Body of pancreas (tissue), 4 donors: ENCODE results near the gene RIC3. TPM values are rescaled to one million over a fixed set of nuclear protein-coding genes. Genes with fewer than 3 reads are reported as not detected.

Experiments used
- ATAC-seq: fragments of 150-250 bp; one replicate; pipeline ENCODE4 v1.9.1; 2016
- DNase-seq, 4 donors: peaks; one replicate each; pipeline ENCODE4 v3.0.0-alpha.2; 2019
- H3K27ac ChIP-seq, 4 donors: fragments of 200-600 bp; sonication (generic); 1 replicate in 3 of 4; 2 replicates in 1 of 4; pipeline versions ENCODE4 v1.5.1 to v1.6.1; 2016 to 2019; ENCODE audit warnings: mild to moderate bottlenecking in 1 of 4, mixed read lengths in 1 of 4, moderate library complexity in 1 of 4
- H3K27me3 ChIP-seq, 2 donors: fragments of 200-600 bp; sonication (generic); one replicate each; pipeline ENCODE4 v1.6.0; 2016; ENCODE audit warnings: mild to moderate bottlenecking in 1 of 2
- H3K36me3 ChIP-seq, 2 donors: fragments of 200-600 bp; sonication (generic); replicated peaks in 1 of 2; 2 replicates each; pipeline ENCODE4 v1.5.1; 2016; ENCODE audit warnings: low read depth in 2 of 2; ENCODE audit not compliant: insufficient read depth in 1 of 2
- H3K4me1 ChIP-seq: fragments of 200-600 bp; sonication (generic); one replicate; pipeline ENCODE4 v1.6.0; 2016
- H3K4me3 ChIP-seq, 2 donors: fragments of 200-600 bp; sonication (generic); 1 replicate in 1 of 2; 2 replicates in 1 of 2; pipeline ENCODE4 v1.5.1; 2016 to 2019
- H3K9me3 ChIP-seq, 3 donors: fragments of 200-600 bp; sonication (generic); 1 replicate in 2 of 3; 2 replicates in 1 of 3; pipeline ENCODE4 v1.5.1; 2016
- POLR2A ChIP-seq, 3 donors: fragments of 450-650 bp; IDR thresholded peaks; one replicate each; pipeline ENCODE4 v1.6.1; 2016; ENCODE audit warnings: antibody characterized with exemption in 3 of 3, mild to moderate bottlenecking in 2 of 3
- WGBS, 2 donors: methylation state at CpG; one replicate each; pipeline ENCODE4 v1.1.5; 2017; 5-methylcytosine and 5-hydroxymethylcytosine counted together
- intact Hi-C: fragments of 100-400 bp; cut with DNase I; formaldehyde crosslinking; loops from one replicate; pipeline ENCODE4 v1.15.1; 2023
- total RNA-seq, 2 donors: library from RNA; depleted of rRNA; stranded (reverse); fragments of >200 nt; gene quantifications; one replicate each; pipeline ENCODE4 v1.1.0, GENCODE V29; 2016
- TF ChIP-seq, protein P1 (sequence below), 7 experiments: fragments of 450-650 bp in 4 of 7; fragments of 200-600 bp in 3 of 7; sonication (generic) in 3 of 7; IDR thresholded peaks; one replicate each; pipeline ENCODE4 v1.5.1; 2016 to 2019; ENCODE audit warnings: antibody characterized with exemption in 7 of 7

Gene RIC3, protein sequence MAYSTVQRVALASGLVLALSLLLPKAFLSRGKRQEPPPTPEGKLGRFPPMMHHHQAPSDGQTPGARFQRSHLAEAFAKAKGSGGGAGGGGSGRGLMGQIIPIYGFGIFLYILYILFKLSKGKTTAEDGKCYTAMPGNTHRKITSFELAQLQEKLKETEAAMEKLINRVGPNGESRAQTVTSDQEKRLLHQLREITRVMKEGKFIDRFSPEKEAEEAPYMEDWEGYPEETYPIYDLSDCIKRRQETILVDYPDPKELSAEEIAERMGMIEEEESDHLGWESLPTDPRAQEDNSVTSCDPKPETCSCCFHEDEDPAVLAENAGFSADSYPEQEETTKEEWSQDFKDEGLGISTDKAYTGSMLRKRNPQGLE
- total RNA-seq = 10 to 100 TPM; 40.0 to 44.5 TPM

DNA sequence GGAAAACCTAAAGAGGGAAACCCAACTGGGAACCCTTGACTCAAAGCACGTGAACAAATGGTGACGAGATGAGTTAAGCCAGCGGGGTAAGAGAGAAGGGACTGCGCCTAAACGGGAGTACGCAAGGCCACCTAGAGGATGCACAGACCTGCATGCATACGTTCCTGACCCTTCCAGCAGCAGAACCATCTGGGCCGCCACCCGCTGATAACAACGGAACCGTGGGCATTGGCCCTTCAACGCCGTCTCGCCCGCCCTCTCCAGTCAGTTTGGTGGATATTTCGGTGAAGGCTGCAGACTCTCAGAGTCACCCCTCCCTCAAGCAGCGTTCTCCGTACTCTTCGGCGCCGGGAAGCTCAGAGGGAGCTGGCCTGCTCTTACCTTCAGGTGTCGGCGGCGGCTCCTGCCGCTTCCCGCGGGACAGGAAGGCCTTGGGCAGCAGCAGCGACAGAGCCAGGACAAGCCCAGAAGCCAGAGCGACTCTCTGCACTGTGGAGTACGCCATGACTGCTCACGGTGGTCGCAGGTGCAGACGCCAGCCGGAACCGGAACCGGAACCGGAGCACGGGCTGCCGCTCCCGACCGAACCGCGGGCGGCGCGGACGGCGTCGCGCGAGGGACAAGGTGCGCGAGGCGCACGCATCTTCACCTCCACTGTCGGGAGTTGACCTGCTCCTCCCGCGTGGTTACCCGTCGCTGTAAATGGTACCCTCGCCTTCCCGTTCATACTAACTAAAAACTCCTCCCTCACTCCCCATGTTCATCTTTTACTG is at the start of gene RIC3:
Gene RIC3, minus strand, starts transcription at position 541 of the 773 bp plus-strand sequence. Its CDS starts 36 bp downstream, at position 505.
- ATAC-seq (peak; percentile 86), DNase-seq (peak; percentile 55 to 65 (median 60))
- H3K27ac ChIP-seq = peak within 1 kb of the TSS; percentile 4 to 76 (median 43)
- peaks cover 7% of the 10 kb centered on the region for H3K4me1 ChIP-seq
- TF ChIP-seq, protein P1, sequence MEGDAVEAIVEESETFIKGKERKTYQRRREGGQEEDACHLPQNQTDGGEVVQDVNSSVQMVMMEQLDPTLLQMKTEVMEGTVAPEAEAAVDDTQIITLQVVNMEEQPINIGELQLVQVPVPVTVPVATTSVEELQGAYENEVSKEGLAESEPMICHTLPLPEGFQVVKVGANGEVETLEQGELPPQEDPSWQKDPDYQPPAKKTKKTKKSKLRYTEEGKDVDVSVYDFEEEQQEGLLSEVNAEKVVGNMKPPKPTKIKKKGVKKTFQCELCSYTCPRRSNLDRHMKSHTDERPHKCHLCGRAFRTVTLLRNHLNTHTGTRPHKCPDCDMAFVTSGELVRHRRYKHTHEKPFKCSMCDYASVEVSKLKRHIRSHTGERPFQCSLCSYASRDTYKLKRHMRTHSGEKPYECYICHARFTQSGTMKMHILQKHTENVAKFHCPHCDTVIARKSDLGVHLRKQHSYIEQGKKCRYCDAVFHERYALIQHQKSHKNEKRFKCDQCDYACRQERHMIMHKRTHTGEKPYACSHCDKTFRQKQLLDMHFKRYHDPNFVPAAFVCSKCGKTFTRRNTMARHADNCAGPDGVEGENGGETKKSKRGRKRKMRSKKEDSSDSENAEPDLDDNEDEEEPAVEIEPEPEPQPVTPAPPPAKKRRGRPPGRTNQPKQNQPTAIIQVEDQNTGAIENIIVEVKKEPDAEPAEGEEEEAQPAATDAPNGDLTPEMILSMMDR (IDR thresholded peaks at IDR 0.05) = peak in 1 of 7 experiments; percentile 0
- peak; percentile 21 to 62 (median 57) for TF ChIP-seq POLR2A (IDR thresholded peaks at IDR 0.05)
- H3K4me3 ChIP-seq = peak within 1 kb of the TSS; percentile 51 to 86
- intact Hi-C loops = no loop called here
- 0 to 1% methylated on average over 42 to 62 of the region's 62 CpGs for WGBS, 2 donors
- H3K27me3 ChIP-seq = no peaks in the 10 kb centered on the region
- no peaks in the 10 kb centered on the region for H3K36me3 ChIP-seq
- H3K9me3 ChIP-seq = no peaks in the 10 kb centered on the region

DNA sequence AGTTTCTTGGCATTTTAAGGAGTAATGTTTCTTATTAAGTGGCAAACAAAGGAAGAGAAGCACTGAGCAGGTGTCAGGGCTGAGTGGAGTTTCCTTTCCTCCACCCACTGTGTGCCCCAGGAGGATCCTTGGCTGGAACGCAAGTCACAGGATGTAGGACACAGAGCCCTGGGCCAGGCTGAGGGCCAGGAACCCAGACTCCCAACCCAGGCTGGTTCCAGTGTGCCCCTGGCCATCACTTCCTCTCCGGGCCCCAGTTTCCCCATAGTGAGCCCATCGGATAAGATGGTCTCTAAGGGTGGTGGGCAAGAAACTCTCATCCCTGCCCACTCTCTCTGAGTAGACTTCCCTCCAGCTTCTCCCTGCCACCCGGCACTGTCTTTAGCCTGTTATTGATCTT is 49.6 kb upstream of the RIC3 start:
- Histone ChIP-seq H3K36me3 (no peaks in the 10 kb centered on the region), H3K27ac (no peak overlapping the region), H3K27me3 (no peaks in the 10 kb centered on the region), H3K4me3 (no peak overlapping the region), H3K9me3 (no peaks in the 10 kb centered on the region), H3K4me1 (no peaks in the 10 kb centered on the region)
- TF ChIP-seq, protein P1 (IDR thresholded peaks at IDR 0.05) = no peak
- intact Hi-C loops = no loop called here
- DNase-seq = no peak
- ATAC-seq = no peak
- 65 to 67% methylated on average over 4 of the region's 4 CpGs for WGBS, 2 donors

DNA sequence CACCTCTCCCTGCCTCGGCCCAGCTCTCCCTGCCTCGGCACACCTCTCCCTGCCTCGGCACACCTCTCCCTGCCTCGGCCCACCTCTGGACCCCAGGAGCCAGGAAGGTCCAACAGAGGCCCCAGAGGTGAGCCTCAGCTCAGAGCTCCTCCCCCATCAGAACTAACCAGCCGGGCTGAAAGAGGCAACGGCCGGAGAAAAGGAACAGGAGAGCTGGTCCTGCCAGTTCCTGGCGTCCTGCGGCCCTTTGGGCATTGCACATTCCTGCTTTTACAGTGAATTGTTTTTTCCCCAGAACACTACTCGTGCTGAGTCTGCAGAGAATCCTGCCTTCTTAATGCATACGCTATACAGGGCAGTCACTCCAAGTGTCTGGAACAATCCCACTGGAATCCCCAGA is 49.1 kb upstream of the RIC3 start:
- intact Hi-C loops = no loop called here
- H3K4me3 ChIP-seq = no peak overlapping the region
- ATAC-seq (no peak), DNase-seq (no peak)
- TF ChIP-seq, protein P1 (IDR thresholded peaks at IDR 0.05) = no peak
- no peak for TF ChIP-seq POLR2A (IDR thresholded peaks at IDR 0.05)
- no peaks in the 10 kb centered on the region for H3K36me3 ChIP-seq
- no peaks in the 10 kb centered on the region for H3K9me3 ChIP-seq
- no peaks in the 10 kb centered on the region for H3K27me3 ChIP-seq
- H3K27ac ChIP-seq = no peak overlapping the region
- H3K4me1 ChIP-seq = no peaks in the 10 kb centered on the region
- WGBS, 2 donors = 70 to 81% methylated on average over 11 of the region's 11 CpGs

DNA sequence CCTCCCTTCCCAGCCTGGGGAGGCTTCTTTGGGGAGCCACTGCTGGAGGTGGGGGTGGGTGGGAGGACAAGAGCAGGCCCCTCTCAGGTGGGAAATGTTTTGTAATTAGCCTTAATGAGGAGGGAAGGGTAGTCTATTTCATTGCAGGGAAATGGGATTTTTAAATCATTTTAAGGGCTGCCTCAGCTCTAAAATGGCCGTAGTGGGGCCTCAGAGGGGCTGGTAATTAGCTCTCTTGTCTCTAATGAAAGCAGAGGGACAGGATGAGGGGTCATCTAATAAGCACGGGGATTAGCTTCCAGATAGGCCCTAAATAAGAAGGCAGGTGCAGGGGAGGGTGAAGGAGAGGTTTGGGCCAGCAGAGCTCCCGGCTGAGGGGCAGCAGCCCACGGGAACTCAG is 48.3 kb upstream of the RIC3 start:
- TF ChIP-seq, protein P1 (IDR thresholded peaks at IDR 0.05) = no peak
- no peak for TF ChIP-seq POLR2A (IDR thresholded peaks at IDR 0.05)
- Histone ChIP-seq H3K27me3 (no peaks in the 10 kb centered on the region), H3K4me1 (no peaks in the 10 kb centered on the region), H3K27ac (no peak overlapping the region), H3K9me3 (no peaks in the 10 kb centered on the region), H3K36me3 (no peaks in the 10 kb centered on the region), H3K4me3 (no peak overlapping the region)
- 67 to 84% methylated on average over 2 to 4 of the region's 4 CpGs for WGBS, 2 donors
- DNase-seq (no peak), ATAC-seq (no peak)
- intact Hi-C loops = no loop called here
